ENCODE data around the gene TMEM132A.

GRCh38 chr11:60887556-60887955 lies 36.7 kb upstream of the TMEM132A start:
- TF ChIP-seq CTCF (IDR thresholded peaks at IDR 0.05) (peak in 3 of 6 experiments; percentile 26 to 55 (median 53)), POLR2A (IDR thresholded peaks at IDR 0.05) (no peak)

Data from esophagus squamous epithelium (tissue), 4 donors.